Mammary epithelial cell (primary cell): Measurements from ENCODE around the gene SMPDL3B.

Experiments
- EZH2 ChIP-seq: IDR thresholded peaks from 2 replicates; pipeline ENCODE4 v1.6.1; 2012; ENCODE audit warnings: low read length, inconsistent platforms, borderline replicate concordance
- TF ChIP-seq, protein P1 (sequence below), 2 donors: IDR thresholded peaks in 1 of 2; conservative IDR thresholded peaks in 1 of 2; 2 replicates each; pipeline ENCODE4 v1.5.1; 2011 to 2012; ENCODE audit warnings: inconsistent platforms in 2 of 2, low read length in 2 of 2, mild to moderate bottlenecking in 2 of 2, control low read depth in 1 of 2, low read depth in 1 of 2; ENCODE audit not compliant: insufficient read depth in 1 of 2; ENCODE audit errors: extremely low read depth in 1 of 2

DNA sequence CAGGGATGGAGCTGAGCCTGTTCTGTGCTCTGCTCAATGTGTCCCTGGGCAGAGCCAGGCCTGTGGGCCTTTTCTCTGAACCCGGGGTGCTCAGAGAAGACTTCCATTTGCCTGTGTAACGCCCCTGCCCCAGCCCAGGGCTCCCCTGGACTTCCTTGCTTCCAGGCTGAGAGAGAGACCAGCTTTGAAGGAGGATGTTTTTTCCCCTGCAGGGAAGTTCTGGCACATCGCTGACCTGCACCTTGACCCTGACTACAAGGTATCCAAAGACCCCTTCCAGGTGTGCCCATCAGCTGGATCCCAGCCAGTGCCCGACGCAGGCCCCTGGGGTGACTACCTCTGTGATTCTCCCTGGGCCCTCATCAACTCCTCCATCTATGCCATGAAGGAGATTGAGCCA is 10.2 kb downstream of the SMPDL3B start:
- TF ChIP-seq, protein P1, sequence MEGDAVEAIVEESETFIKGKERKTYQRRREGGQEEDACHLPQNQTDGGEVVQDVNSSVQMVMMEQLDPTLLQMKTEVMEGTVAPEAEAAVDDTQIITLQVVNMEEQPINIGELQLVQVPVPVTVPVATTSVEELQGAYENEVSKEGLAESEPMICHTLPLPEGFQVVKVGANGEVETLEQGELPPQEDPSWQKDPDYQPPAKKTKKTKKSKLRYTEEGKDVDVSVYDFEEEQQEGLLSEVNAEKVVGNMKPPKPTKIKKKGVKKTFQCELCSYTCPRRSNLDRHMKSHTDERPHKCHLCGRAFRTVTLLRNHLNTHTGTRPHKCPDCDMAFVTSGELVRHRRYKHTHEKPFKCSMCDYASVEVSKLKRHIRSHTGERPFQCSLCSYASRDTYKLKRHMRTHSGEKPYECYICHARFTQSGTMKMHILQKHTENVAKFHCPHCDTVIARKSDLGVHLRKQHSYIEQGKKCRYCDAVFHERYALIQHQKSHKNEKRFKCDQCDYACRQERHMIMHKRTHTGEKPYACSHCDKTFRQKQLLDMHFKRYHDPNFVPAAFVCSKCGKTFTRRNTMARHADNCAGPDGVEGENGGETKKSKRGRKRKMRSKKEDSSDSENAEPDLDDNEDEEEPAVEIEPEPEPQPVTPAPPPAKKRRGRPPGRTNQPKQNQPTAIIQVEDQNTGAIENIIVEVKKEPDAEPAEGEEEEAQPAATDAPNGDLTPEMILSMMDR (conservative IDR thresholded peaks at IDR 0.05 in 1 of 2, IDR thresholded peaks at IDR 0.05 in 1 of 2; ENCODE audit: extremely low read depth in 1 of 2, insufficient read depth in 1 of 2, low read depth in 1 of 2, low read length in 2 of 2), result no peak
- no peak for TF ChIP-seq EZH2
